HG02943 (cell line): ENCODE data around the gene CLCN2.
A peak's percentile ranks its signal among the peaks of the same experiment; 100 is the strongest.

Experiments used
- ATAC-seq: cut with Tn5 transposase; IDR thresholded peaks from one replicate; pipeline ENCODE4 v1.9.1; 2021; ENCODE audit warnings: mild to moderate bottlenecking, low read depth, moderate library complexity; ENCODE audit not compliant: unreplicated experiment

Gene CLCN2

DNA sequence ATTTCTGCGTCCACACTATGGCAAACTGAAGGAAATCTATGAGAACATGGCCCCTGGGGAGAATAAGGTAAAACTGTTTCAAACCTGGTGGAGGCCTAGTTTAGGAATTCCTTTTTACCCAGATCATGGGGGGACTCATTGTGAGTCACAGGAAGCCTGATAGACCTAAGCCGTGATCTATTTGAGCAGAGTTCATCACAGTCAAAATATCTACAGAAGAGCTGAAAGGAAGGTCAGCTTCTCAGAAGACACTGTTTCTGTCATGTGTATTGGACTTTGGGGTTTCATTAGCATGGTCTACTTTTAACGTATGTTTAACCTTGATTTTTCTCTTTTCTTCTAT is 61.1 kb downstream of the CLCN2 start:
- no peak for ATAC-seq

DNA sequence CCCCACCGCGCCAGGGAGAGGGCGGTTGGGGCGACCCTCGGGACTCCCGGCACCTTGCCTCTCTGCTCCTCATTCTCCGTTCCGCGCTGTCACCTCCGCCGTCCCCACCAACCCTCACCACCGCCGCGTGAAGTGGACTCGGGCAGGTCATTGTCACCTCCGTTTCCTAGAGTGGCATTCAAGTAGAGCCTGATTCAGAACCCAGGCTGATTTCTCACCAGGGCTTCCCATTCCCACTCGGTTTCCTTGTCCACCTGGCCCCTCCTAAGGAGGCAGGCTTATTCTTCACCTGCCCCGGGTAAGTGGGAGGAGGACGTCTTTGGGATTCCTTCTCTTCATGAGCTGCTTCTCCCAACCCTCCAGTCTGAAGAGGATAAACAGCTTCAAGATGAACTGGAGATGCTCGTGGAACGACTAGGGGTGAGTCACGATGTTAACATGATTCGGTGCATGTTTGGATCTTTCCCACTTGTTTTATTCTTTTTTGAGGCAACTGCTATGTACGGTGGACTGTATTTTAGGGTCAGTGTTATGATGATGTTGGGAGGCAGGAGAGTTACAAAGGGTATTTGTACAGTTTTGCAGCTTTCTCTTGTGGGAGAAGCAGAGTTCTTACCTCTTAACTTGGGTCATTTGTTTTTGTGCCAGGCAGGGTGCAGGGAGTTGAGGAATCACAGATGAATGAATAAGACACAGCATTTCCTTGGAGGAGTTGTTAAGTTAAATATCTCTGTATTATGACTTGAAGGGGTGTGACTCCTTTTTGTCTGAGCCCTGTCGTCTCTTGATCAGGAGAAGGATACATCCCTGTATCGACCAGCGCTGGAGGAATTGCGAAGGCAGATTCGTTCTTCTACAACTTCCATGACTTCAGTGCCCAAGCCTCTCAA is 61.7 kb downstream of the CLCN2 start:
- ATAC-seq = peak; percentile 21

DNA sequence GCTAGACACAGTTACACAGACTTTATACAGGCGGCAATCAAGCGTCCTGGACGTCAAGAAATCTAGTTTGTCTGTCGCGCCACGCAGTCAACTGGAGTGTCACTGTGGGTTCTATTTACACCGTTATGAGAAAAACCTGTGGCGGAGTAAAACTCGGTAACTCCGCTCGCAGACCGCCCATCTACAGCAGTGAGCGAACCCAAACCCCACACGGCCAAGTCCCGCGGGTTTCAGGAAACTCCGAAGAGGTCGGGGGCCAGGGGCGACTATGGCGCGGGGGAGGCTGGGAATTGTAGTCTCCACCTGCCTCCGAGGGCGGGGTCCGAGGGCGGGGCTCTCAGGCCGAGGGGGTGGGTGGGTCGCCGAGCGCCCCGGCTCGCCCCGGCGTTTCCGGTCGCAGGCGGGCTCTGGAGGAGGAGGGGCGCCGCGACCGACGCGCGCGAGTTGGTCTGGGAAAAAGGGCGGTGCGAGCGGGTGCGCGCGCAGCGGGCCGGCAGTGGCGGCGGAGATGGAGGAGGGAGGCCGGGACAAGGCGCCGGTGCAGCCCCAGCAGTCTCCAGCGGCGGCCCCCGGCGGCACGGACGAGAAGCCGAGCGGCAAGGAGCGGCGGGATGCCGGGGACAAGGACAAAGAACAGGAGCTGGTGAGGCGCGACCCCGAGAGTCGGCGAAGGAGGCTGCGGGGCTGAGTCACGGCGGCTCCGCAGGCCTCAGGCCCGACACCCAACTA is 62.5 kb downstream of the CLCN2 start, which contains the start of gene PSMD2:
PSMD2 (plus strand) TSS at position 483 of the 729 bp plus-strand sequence; CDS start at position 509, 26 bp downstream.
- peak; percentile 85 for ATAC-seq

DNA sequence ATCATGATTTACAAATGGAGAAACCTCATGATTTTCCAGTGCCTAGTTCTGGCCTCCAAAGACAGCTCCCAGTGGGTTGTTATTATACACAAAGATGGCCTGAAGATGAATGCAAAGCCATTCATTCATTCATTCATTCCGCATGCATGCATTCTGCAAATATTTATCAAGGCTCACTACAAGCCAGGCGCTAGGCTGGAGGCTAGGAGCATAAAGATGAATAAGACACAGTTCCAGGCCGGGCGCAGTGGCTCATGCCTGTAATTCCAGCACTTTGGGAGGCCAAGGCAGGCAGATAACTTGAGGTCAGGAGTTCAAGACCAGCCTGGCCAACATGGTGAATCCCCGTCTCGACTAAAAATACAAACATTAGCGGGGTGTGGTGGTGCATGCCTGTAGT is 64.8 kb downstream of the CLCN2 start:
- ATAC-seq = no peak
